Measurements from ENCODE around the gene FOSB.

Gene FOSB

DNA sequence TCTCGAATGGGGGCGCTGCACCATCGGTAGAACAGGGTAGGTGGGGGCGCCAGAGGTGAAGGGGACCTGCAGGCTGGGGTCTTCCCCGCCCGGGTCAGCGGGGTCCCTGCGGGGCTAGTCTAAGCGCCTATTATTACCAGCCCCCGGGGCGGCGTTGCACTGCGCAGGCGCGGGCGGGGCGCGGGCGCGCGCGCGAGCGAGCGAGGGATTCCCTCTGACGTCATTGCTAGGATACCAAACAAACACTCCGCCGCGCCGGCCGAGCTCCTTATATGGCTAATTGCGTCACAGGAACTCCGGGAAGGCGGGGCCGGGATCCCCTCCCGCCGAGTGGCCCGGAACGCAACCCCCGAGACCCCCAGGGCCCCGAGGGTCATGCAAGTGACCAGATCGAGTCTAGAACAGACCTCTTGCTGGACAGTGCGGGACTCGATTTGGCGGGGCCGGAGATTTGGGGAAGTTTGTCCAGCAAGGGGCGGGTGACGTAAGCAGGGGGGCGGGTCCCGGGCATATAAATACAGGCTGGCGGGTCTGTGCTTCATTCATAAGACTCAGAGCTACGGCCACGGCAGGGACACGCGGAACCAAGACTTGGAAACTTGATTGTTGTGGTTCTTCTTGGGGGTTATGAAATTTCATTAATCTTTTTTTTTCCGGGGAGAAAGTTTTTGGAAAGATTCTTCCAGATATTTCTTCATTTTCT lies at the start of gene FOSB:
Gene FOSB (plus strand): TSS at position 541 of the 703 bp plus-strand sequence. CDS start 591 bp downstream, outside the sequence.
- DNase-seq (ENCODE audit: low read depth), result peak; percentile 99
- H3K36me3 ChIP-seq (ENCODE audit: control insufficient read depth, insufficient read depth, low read length, severe bottlenecking), result no peaks in the 10 kb centered on the region

GRCh38 chr19:45418802-45419201 lies 49.0 kb upstream of the FOSB start:
- H3K27me3 ChIP-seq (replicated peaks; ENCODE audit: control insufficient read depth, insufficient read depth, low read length), result no peaks in the 10 kb centered on the region
- no peak overlapping the region for H3K4me3 ChIP-seq (ENCODE audit: low read length)
- no peaks in the 10 kb centered on the region for H3K9me3 ChIP-seq (ENCODE audit: control insufficient read depth, low read length)
- H3K36me3 ChIP-seq (ENCODE audit: control insufficient read depth, insufficient read depth, low read length, severe bottlenecking), result peaks cover 47% of the 10 kb centered on the region
- H3K4me1 ChIP-seq (ENCODE audit: control insufficient read depth, insufficient read depth, low read length), result peaks cover 14% of the 10 kb centered on the region
- DNase-seq (ENCODE audit: low read depth), result no peak
- no peak overlapping the region for H3K9ac ChIP-seq (ENCODE audit: low read length)

More for the DNA sequence above, at the start of gene FOSB:
- Histone ChIP-seq H3K9me3 (ENCODE audit: control insufficient read depth, low read length) (no peaks in the 10 kb centered on the region), H3K27me3 (replicated peaks; ENCODE audit: control insufficient read depth, insufficient read depth, low read length) (no peaks in the 10 kb centered on the region), H3K9ac (ENCODE audit: low read length) (peak within 1 kb of the TSS; percentile 82), H3K4me3 (ENCODE audit: low read length) (peak within 1 kb of the TSS; percentile 93), H3K4me1 (ENCODE audit: control insufficient read depth, insufficient read depth, low read length) (peaks cover 23% of the 10 kb centered on the region)

GRCh38 chr19:45419396-45419795 lies 48.4 kb upstream of the FOSB start:
- Histone ChIP-seq H3K4me3 (ENCODE audit: low read length) (no peak overlapping the region), H3K4me1 (ENCODE audit: control insufficient read depth, insufficient read depth, low read length) (peaks cover 19% of the 10 kb centered on the region), H3K9ac (ENCODE audit: low read length) (no peak overlapping the region), H3K36me3 (ENCODE audit: control insufficient read depth, insufficient read depth, low read length, severe bottlenecking) (peaks cover 41% of the 10 kb centered on the region), H3K27me3 (replicated peaks; ENCODE audit: control insufficient read depth, insufficient read depth, low read length) (no peaks in the 10 kb centered on the region), H3K9me3 (ENCODE audit: control insufficient read depth, low read length) (no peaks in the 10 kb centered on the region)
- DNase-seq (ENCODE audit: low read depth), result no peak

- DNase-seq (ENCODE audit: low read depth), result no peak
- H3K27me3 ChIP-seq (replicated peaks; ENCODE audit: control insufficient read depth, insufficient read depth, low read length), result no peaks in the 10 kb centered on the region
- H3K4me1 ChIP-seq (ENCODE audit: control insufficient read depth, insufficient read depth, low read length), result peaks cover 24% of the 10 kb centered on the region
- H3K9me3 ChIP-seq (ENCODE audit: control insufficient read depth, low read length), result no peaks in the 10 kb centered on the region
- no peak overlapping the region for H3K4me3 ChIP-seq (ENCODE audit: low read length)
- H3K36me3 ChIP-seq (ENCODE audit: control insufficient read depth, insufficient read depth, low read length, severe bottlenecking), result peaks cover 37% of the 10 kb centered on the region
- H3K9ac ChIP-seq (ENCODE audit: low read length), result no peak overlapping the region
Measured at GRCh38 chr19:45419895-45420294, 47.9 kb upstream of the FOSB start.

DNA sequence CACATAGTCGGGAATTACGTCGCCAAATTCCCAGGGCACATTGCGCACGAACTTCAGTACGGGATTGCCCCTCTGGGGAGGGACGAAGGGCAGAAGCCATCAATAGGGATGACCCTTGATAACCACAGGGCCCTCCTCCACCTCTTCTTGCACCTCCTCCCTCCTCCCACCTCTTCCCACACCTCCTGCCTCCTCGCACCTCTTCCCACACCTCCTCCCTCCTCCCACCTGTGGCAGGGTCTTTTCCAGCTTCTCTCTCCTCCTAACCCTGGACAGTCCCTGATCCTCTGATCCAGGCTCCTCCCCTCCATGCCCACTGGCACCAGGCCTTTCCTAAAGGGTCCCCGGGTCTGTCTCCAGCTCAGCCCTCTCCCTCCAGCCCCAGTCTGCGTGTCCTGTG lies 47.4 kb upstream of the FOSB start:
- no peak for DNase-seq (ENCODE audit: low read depth)
- no peaks in the 10 kb centered on the region for H3K9me3 ChIP-seq (ENCODE audit: control insufficient read depth, low read length)
- peaks cover 37% of the 10 kb centered on the region for H3K36me3 ChIP-seq (ENCODE audit: control insufficient read depth, insufficient read depth, low read length, severe bottlenecking)
- no peak overlapping the region for H3K4me3 ChIP-seq (ENCODE audit: low read length)
- peaks cover 28% of the 10 kb centered on the region for H3K4me1 ChIP-seq (ENCODE audit: control insufficient read depth, insufficient read depth, low read length)
- no peak overlapping the region for H3K9ac ChIP-seq (ENCODE audit: low read length)
- no peaks in the 10 kb centered on the region for H3K27me3 ChIP-seq (replicated peaks; ENCODE audit: control insufficient read depth, insufficient read depth, low read length)

- Histone ChIP-seq H3K36me3 (ENCODE audit: control insufficient read depth, insufficient read depth, low read length, severe bottlenecking) (peaks cover 33% of the 10 kb centered on the region), H3K4me3 (ENCODE audit: low read length) (no peak overlapping the region), H3K9me3 (ENCODE audit: control insufficient read depth, low read length) (no peaks in the 10 kb centered on the region), H3K9ac (ENCODE audit: low read length) (no peak overlapping the region), H3K4me1 (ENCODE audit: control insufficient read depth, insufficient read depth, low read length) (peaks cover 28% of the 10 kb centered on the region), H3K27me3 (replicated peaks; ENCODE audit: control insufficient read depth, insufficient read depth, low read length) (no peaks in the 10 kb centered on the region)
- no peak for DNase-seq (ENCODE audit: low read depth)
Measured at GRCh38 chr19:45420871-45421270, 46.9 kb upstream of the FOSB start.

GRCh38 chr19:45421947-45422498 lies 45.8 kb upstream of the FOSB start:
- no peak overlapping the region for H3K4me3 ChIP-seq (ENCODE audit: low read length)
- peaks cover 29% of the 10 kb centered on the region for H3K4me1 ChIP-seq (ENCODE audit: control insufficient read depth, insufficient read depth, low read length)
- peaks cover 29% of the 10 kb centered on the region for H3K36me3 ChIP-seq (ENCODE audit: control insufficient read depth, insufficient read depth, low read length, severe bottlenecking)
- H3K9ac ChIP-seq (ENCODE audit: low read length), result peak overlapping the region; percentile 23
- no peaks in the 10 kb centered on the region for H3K9me3 ChIP-seq (ENCODE audit: control insufficient read depth, low read length)
- H3K27me3 ChIP-seq (replicated peaks; ENCODE audit: control insufficient read depth, insufficient read depth, low read length), result no peaks in the 10 kb centered on the region
- DNase-seq (ENCODE audit: low read depth), result no peak

GRCh38 chr19:45423033-45423588 lies 44.7 kb upstream of the FOSB start:
- H3K9ac ChIP-seq (ENCODE audit: low read length), result peak overlapping the region; percentile 89
- H3K27me3 ChIP-seq (replicated peaks; ENCODE audit: control insufficient read depth, insufficient read depth, low read length), result no peaks in the 10 kb centered on the region
- H3K4me1 ChIP-seq (ENCODE audit: control insufficient read depth, insufficient read depth, low read length), result peaks cover 31% of the 10 kb centered on the region
- H3K36me3 ChIP-seq (ENCODE audit: control insufficient read depth, insufficient read depth, low read length, severe bottlenecking), result peaks cover 18% of the 10 kb centered on the region
- peak overlapping the region; percentile 84 for H3K4me3 ChIP-seq (ENCODE audit: low read length)
- no peaks in the 10 kb centered on the region for H3K9me3 ChIP-seq (ENCODE audit: control insufficient read depth, low read length)
- no peak for DNase-seq (ENCODE audit: low read depth)

DNA sequence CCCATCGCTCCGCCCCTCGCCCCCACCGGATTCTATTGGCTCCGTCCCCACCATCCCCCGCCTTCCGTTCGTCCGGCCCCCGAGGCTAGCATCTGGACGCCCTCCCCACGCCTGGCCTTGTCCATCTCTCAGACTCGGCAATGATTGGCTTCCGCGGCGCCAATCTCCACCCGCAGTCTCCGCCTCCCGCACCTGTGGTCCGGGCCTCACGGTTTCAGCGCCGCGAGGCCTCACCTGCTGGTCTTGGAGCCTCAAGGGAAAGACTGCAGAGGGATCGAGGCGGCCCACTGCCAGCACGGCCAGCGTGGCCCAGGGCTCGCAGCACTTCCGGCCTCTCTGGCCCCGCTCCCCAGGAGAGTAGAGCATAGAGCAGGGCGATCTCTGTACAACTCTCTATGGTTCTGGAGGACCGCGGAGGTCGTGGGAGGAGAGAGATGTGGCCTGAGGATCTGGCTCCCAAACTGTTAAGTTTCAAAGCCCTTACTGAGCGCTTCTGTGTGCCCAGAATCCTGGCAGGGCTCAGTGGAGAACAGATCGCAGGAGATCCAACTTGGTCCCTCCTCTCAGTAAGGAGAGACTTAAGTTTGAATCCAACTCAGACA lies 44.1 kb upstream of the FOSB start, which contains the start of gene ERCC1:
Gene ERCC1 (minus strand): TSS at position 329 of the 602 bp plus-strand sequence. CDS start 543 bp downstream, outside the sequence.
- Histone ChIP-seq H3K27me3 (replicated peaks; ENCODE audit: control insufficient read depth, insufficient read depth, low read length) (no peaks in the 10 kb centered on the region), H3K4me3 (ENCODE audit: low read length) (peak within 1 kb of the TSS; percentile 84)

GRCh38 chr19:45424191-45425058 lies 43.4 kb upstream of the FOSB start:
- H3K27me3 ChIP-seq (replicated peaks; ENCODE audit: control insufficient read depth, insufficient read depth, low read length), result no peaks in the 10 kb centered on the region
- H3K4me1 ChIP-seq (ENCODE audit: control insufficient read depth, insufficient read depth, low read length), result peaks cover 40% of the 10 kb centered on the region
- DNase-seq (ENCODE audit: low read depth), result peak; percentile 91
- H3K9me3 ChIP-seq (ENCODE audit: control insufficient read depth, low read length), result no peaks in the 10 kb centered on the region
- peak overlapping the region; percentile 89 for H3K9ac ChIP-seq (ENCODE audit: low read length)
- peaks cover 11% of the 10 kb centered on the region for H3K36me3 ChIP-seq (ENCODE audit: control insufficient read depth, insufficient read depth, low read length, severe bottlenecking)
- peak overlapping the region; percentile 84 for H3K4me3 ChIP-seq (ENCODE audit: low read length)

More for the DNA sequence above, 44.1 kb upstream of the FOSB start, which contains the start of gene ERCC1:
- Histone ChIP-seq H3K36me3 (ENCODE audit: control insufficient read depth, insufficient read depth, low read length, severe bottlenecking) (peaks cover 15% of the 10 kb centered on the region), H3K9ac (ENCODE audit: low read length) (peak within 1 kb of the TSS; percentile 89), H3K4me1 (ENCODE audit: control insufficient read depth, insufficient read depth, low read length) (peaks cover 34% of the 10 kb centered on the region), H3K9me3 (ENCODE audit: control insufficient read depth, low read length) (no peaks in the 10 kb centered on the region)
- DNase-seq (ENCODE audit: low read depth), result peak; percentile 96
